GM12878 (cell line): ENCODE results near the gene PCDHGC3. TPM values are rescaled to one million over a fixed set of nuclear protein-coding genes. Genes with fewer than 3 reads are reported as not detected.

Experiments
- ATAC-seq: fragments of 200-7000 bp; cut with Tn5 transposase; 3 replicates; pipeline ENCODE4 v1.9.1; 2020; ENCODE audit warnings: mild to moderate bottlenecking, moderate library complexity
- BruUV-seq: library from RNA; stranded (reverse); fragments of 400-500 nt; replicated peaks from 2 replicates; lab custom pipeline; 2021; lab: Mats Ljungman, UMichigan
- CTCF ChIA-PET: fragments of 300-600 bp; sonication (Branson Sonifier 250); formaldehyde crosslinking; extraction: SDS; loops from one replicate; lab custom pipeline; 2021; ENCODE audit warnings: inconsistent platforms; lab: Yijun Ruan, JAX
- POLR2A ChIA-PET: fragments of 350-600 bp; formaldehyde crosslinking; extraction: SDS; loops from one replicate; lab custom pipeline; 2021; ENCODE audit warnings: inconsistent platforms; lab: Charles Lee
- RAD21 ChIA-PET: fragments of 300-600 bp; sonication (Branson Sonifier 250); formaldehyde crosslinking; loops from one replicate; lab custom pipeline; 2023; ENCODE audit warnings: antibody characterized with exemption; ENCODE audit not compliant: unreplicated experiment; lab: Charles Lee
- SMC1A ChIA-PET: fragments of 300-600 bp; sonication (Branson Sonifier 250); formaldehyde crosslinking; loops from one replicate; lab custom pipeline; 2023; ENCODE audit not compliant: unreplicated experiment, uncharacterized antibody; lab: Charles Lee
- DNase-seq: peaks from one replicate; pipeline ENCODE4 v3.0.0-alpha.2; 2011; ENCODE audit warnings: low read depth, low spot score
- FAIRE-seq: peaks from 3 replicates; lab custom pipeline; 2011; peaks lifted over from hg19 to GRCh38; lab: Jason Lieb, UNC
- H2AFZ ChIP-seq: 2 replicates; pipeline ENCODE4 v1.6.0; 2011; ENCODE audit warnings: low read depth, low read length, control low read depth; ENCODE audit not compliant: control insufficient read depth
- H3K27ac ChIP-seq: 2 replicates; pipeline ENCODE4 v1.5.1; 2011; ENCODE audit warnings: control low read depth; ENCODE audit not compliant: control insufficient read depth, insufficient read depth
- H3K27me3 ChIP-seq, 2 experiments: replicated peaks in 1 of 2; 2 replicates each; pipeline versions ENCODE4 v1.6.0 to v1.6.1; 2011; ENCODE audit warnings: low read length in 1 of 2; ENCODE audit not compliant: control insufficient read depth in 2 of 2, insufficient read depth in 2 of 2
- H3K36me3 ChIP-seq, 2 experiments: 2 replicates each; pipeline ENCODE4 v1.5.1; 2011; ENCODE audit warnings: low read length in 1 of 2; ENCODE audit not compliant: control insufficient read depth in 2 of 2, insufficient read depth in 2 of 2
- H3K4me1 ChIP-seq: 2 replicates; pipeline ENCODE4 v1.6.1; 2011; ENCODE audit warnings: mild to moderate bottlenecking, low read length, moderate library complexity, mixed read lengths; ENCODE audit not compliant: control insufficient read depth, insufficient read depth
- H3K4me2 ChIP-seq: 2 replicates; pipeline ENCODE4 v1.6.0; 2011; ENCODE audit warnings: control low read depth; ENCODE audit not compliant: control insufficient read depth, insufficient read depth
- H3K4me3 ChIP-seq: fragments of 200-600 bp; sonication (generic); 2 replicates; pipeline ENCODE4 v1.5.1; 2016
- H3K79me2 ChIP-seq: 2 replicates; pipeline ENCODE4 v1.6.0; 2011; ENCODE audit warnings: low read length; ENCODE audit not compliant: control insufficient read depth, insufficient read depth
- H3K9ac ChIP-seq: 2 replicates; pipeline ENCODE4 v1.8.0; 2011; ENCODE audit warnings: low read length, control low read depth, mixed read lengths; ENCODE audit not compliant: control insufficient read depth, insufficient read depth
- H3K9me3 ChIP-seq: replicated peaks from 3 replicates; pipeline ENCODE4 v1.5.1; 2011; ENCODE audit warnings: mild to moderate bottlenecking, low read length; ENCODE audit not compliant: control insufficient read depth, insufficient read depth
- H4K20me1 ChIP-seq: 2 replicates; pipeline ENCODE4 v1.6.0; 2011; ENCODE audit not compliant: control insufficient read depth, insufficient read depth
- ATF3 ChIP-seq: IDR thresholded peaks from 2 replicates; pipeline ENCODE4 v1.6.1; 2011; ENCODE audit warnings: low read depth, mild to moderate bottlenecking, low read length, moderate library complexity, borderline replicate concordance; ENCODE audit errors: extremely low read depth
- CBX3 ChIP-seq: fragments of 200-600 bp; sonication (generic); IDR thresholded peaks from 2 replicates; pipeline ENCODE4 v1.6.1; 2016; ENCODE audit warnings: low read depth, borderline replicate concordance
- DPF2 ChIP-seq: fragments of 450-650 bp; IDR thresholded peaks from 2 replicates; pipeline ENCODE4 v1.6.1; 2017; ENCODE audit warnings: mild to moderate bottlenecking
- ESRRA ChIP-seq: IDR thresholded peaks from 2 replicates; pipeline ENCODE4 v1.6.1; 2012; ENCODE audit warnings: mild to moderate bottlenecking, low read length, improper control_type of control experiment
- GATAD2B ChIP-seq: fragments of 450-650 bp; conservative IDR thresholded peaks from 2 replicates; pipeline ENCODE4 v1.6.1; 2017; ENCODE audit warnings: low read depth, mild to moderate bottlenecking, moderate library complexity
- LARP7 ChIP-seq: fragments of 450-650 bp; IDR thresholded peaks from 2 replicates; pipeline ENCODE4 v1.6.1; 2017; ENCODE audit warnings: mild to moderate bottlenecking
- MTA2 ChIP-seq: fragments of 450-650 bp; IDR thresholded peaks from 2 replicates; pipeline ENCODE4 v1.6.1; 2016; ENCODE audit warnings: low read depth, mild to moderate bottlenecking, moderate library complexity
- NRF1 ChIP-seq: conservative IDR thresholded peaks from 2 replicates; pipeline ENCODE4 v1.6.1; 2011; ENCODE audit warnings: mild to moderate bottlenecking, low read depth, low read length, improper control_type of control experiment
- PBX3 ChIP-seq: IDR thresholded peaks from 2 replicates; pipeline ENCODE4 v1.6.1; 2011; ENCODE audit warnings: mild to moderate bottlenecking, low read depth, low read length, moderate library complexity; ENCODE audit not compliant: insufficient replicate concordance
- RCOR1 ChIP-seq: conservative IDR thresholded peaks from 2 replicates; pipeline ENCODE4 v1.6.1; 2012; ENCODE audit warnings: low read depth, low read length, improper control_type of control experiment
- SMARCA5 ChIP-seq: fragments of 450-650 bp; IDR thresholded peaks from 2 replicates; pipeline ENCODE4 v1.6.1; 2017; ENCODE audit warnings: mild to moderate bottlenecking
- SMC3 ChIP-seq: IDR thresholded peaks from 2 replicates; pipeline ENCODE4 v1.6.1; 2011; ENCODE audit warnings: low read length, improper control_type of control experiment, borderline replicate concordance
- SREBF2 ChIP-seq: IDR thresholded peaks from 2 replicates; pipeline ENCODE4 v1.6.1; 2012; ENCODE audit warnings: mild to moderate bottlenecking, low read length
- STAT3 ChIP-seq: IDR thresholded peaks from 2 replicates; pipeline ENCODE4 v1.6.1; 2011; ENCODE audit warnings: low read depth, low read length, improper control_type of control experiment
- WGBS: methylation state at CpG from one replicate; pipeline ENCODE4 v1.1.6; 2016; ENCODE audit warnings: low lambda C conversion rate; ENCODE audit not compliant: insufficient replicate concordance, insufficient coverage; ENCODE audit errors: missing lambda C conversion rate; 5-methylcytosine and 5-hydroxymethylcytosine counted together
- in situ Hi-C: fragments of 300-500 bp; cut with MboI; formaldehyde crosslinking; loops from 9 replicates; pipeline ENCODE4 v1.14.3; 2018; ENCODE audit warnings: mixed read lengths
- intact Hi-C: fragments of 100-400 bp; cut with micrococcal nuclease; formaldehyde crosslinking; loops from one replicate; pipeline ENCODE4 v1.14.2; 2022; ENCODE audit not compliant: unreplicated experiment
- polyA plus RNA-seq, 11 experiments: library from polyadenylated mRNA; depleted of rRNA in 4 of 11; unstranded in 6 of 11; stranded (reverse) in 5 of 11; fragments of >200 nt; fragmentation: Nextera tagmentation in 4 of 11; fragmentation: Illumina TruSeq in 1 of 11; extraction: Ambion mirVana in 4 of 11; extraction: Trizol in 1 of 11; gene quantifications; 1 replicate in 1 of 11; 2 replicates in 10 of 11; pipeline versions ENCODE4 v1.2.1 to v1.2.3, GENCODE V29; 2011 to 2016; ENCODE audit warnings: inconsistent platforms in 2 of 11, missing spikeins in 2 of 11, low read depth in 1 of 11
- total RNA-seq, 4 experiments: library from RNA; depleted of rRNA in 3 of 4; stranded (reverse); fragments of >200 nt in 3 of 4; fragmentation: Illumina TruSeq in 1 of 4; extraction: Trizol in 1 of 4; gene quantifications; 2 replicates each; pipeline versions ENCODE4 v1.2.1 to v1.2.3, GENCODE V29; 2013 to 2021
- TF ChIP-seq, protein P1 (sequence below): IDR thresholded peaks from 2 replicates; pipeline ENCODE4 v1.6.1; 2012; ENCODE audit warnings: low read depth, low read length, improper control_type of control experiment

Gene PCDHGC3
- total and polyA plus RNA-seq, 10 of the 15 experiments (the other 5 are each of a cell fraction or from before 2014, with no cell fraction given): 0.53 to 22.1 (median 12.0) TPM

DNA sequence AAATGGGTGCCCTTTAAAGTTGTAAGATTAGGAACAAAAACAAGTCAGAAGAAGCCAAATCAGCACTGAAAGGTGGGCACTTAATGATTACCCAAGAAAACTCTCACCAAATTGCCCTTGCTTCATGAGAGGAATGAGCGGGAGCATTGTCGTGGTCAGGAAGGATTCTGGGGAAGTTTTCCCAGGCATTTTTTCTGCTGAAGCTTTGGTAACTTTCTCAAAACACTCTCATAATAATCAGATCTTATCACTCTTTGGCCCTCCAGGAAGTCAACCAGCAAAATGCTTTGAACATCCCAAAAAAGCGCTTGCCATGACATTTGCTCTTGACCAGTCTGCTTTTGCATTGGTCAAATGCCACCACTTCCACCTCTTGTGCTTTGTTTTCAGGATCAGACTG is 10.4 kb upstream of the PCDHGC3 start:
- ChIA-PET SMC1A (interaction anchor here (1.2 to 3.3 kb wide), 4 partner anchors 10 to 98 kb away, joined by 3 to 19 read pairs (median 3); partner anchors contain the start of genes PCDHGA11 and PCDHGC3), CTCF (interaction anchor here (1.3 to 2.0 kb wide), 4 partner anchors 10 to 127 kb away, joined by 3 to 12 read pairs (median 4); partner anchors contain the start of gene PCDHGC3), POLR2A (no interaction called here), RAD21 (interaction anchor here (3.5 kb wide), 1 partner anchor 11 kb away, joined by 17 read pairs; the partner anchor contains the start of gene PCDHGC3)
- Histone ChIP-seq H3K27me3 (no peaks in the 10 kb centered on the region), H2AFZ (no peak overlapping the region), H3K36me3 (no peaks in the 10 kb centered on the region), H3K79me2 (no peaks in the 10 kb centered on the region), H3K4me2 (no peak overlapping the region), H4K20me1 (no peaks in the 10 kb centered on the region), H3K27ac (no peak overlapping the region), H3K9me3 (no peaks in the 10 kb centered on the region), H3K4me3 (no peak overlapping the region), H3K4me1 (no peaks in the 10 kb centered on the region), H3K9ac (no peak overlapping the region)
- FAIRE-seq (no peak), DNase-seq (no peak), ATAC-seq (no peak)
- BruUV-seq: no TSS peak
- 98% methylated on average over 3 of the region's 3 CpGs for WGBS
- in situ Hi-C loops: no loop called here
- TF ChIP-seq DPF2 (no peak), LARP7 (no peak), MTA2 (no peak), PBX3 (no peak), RCOR1 (no peak), SMARCA5 (no peak), NRF1 (no peak), STAT3 (no peak), ESRRA (no peak), GATAD2B (no peak), ATF3 (no peak), SMC3 (no peak), CBX3 (no peak), SREBF2 (no peak)
- TF ChIP-seq, protein P1, sequence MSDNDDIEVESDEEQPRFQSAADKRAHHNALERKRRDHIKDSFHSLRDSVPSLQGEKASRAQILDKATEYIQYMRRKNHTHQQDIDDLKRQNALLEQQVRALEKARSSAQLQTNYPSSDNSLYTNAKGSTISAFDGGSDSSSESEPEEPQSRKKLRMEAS: no peak
- TF ChIP-seq, all 136 proteins: peak for 0
- intact Hi-C loops: no loop called here
